CD4-positive, alpha-beta T cell treated with Interleukin-4 for 4 hours (primary cell): Measurements from ENCODE around the gene SNAPC1.

Experiments used
- DNase-seq: peaks from one replicate; pipeline ENCODE4 v3.0.0-alpha.2; 2020

The SNAPC1 gene

GRCh38 chr14:61813096-61813606 is 50.9 kb downstream of the SNAPC1 start:
- no peak for DNase-seq

GRCh38 chr14:61822458-61822857 is 60.2 kb downstream of the SNAPC1 start:
- DNase-seq, result no peak

GRCh38 chr14:61832783-61833182 is 70.6 kb downstream of the SNAPC1 start:
- DNase-seq, result no peak

GRCh38 chr14:61836184-61836583 is 74.0 kb downstream of the SNAPC1 start:
- no peak for DNase-seq

- DNase-seq, result no peak
These were observed 74.6 kb downstream of the SNAPC1 start for GRCh38 chr14:61836807-61837206.

GRCh38 chr14:61837336-61838229 is 75.4 kb downstream of the SNAPC1 start:
- peak; percentile 71 for DNase-seq

- DNase-seq, result no peak
These were observed 76.5 kb downstream of the SNAPC1 start for GRCh38 chr14:61838661-61839245.

GRCh38 chr14:61839507-61839906 is 77.3 kb downstream of the SNAPC1 start:
- DNase-seq, result no peak

- DNase-seq, result no peak
These were observed 78.9 kb downstream of the SNAPC1 start for GRCh38 chr14:61841145-61841544.
